Neural cell (in vitro differentiated cells): ENCODE results near the gene SHISA9. TPM values are rescaled to one million over a fixed set of nuclear protein-coding genes. Genes with fewer than 3 reads are reported as not detected.

Experiments
- H2AFZ ChIP-seq: fragments of 200-600, 300-800 bp; sonication (generic), shearing (Covaris generic); 2 replicates; pipeline ENCODE4 v1.6.0; 2014; ENCODE audit warnings: low read depth, mild to moderate bottlenecking, antibody characterized with exemption, low read length, moderate library complexity
- H3F3A ChIP-seq: fragments of 200-600 bp; shearing (Covaris generic); 2 replicates; pipeline ENCODE4 v1.6.1; 2016; ENCODE audit warnings: mild to moderate bottlenecking, moderate library complexity, mixed read lengths, antibody characterized with exemption, low read length; ENCODE audit not compliant: insufficient read depth, poor library complexity, severe bottlenecking
- H3K27ac ChIP-seq: fragments of 200-600, 300-800 bp; sonication (generic), shearing (Covaris generic); 2 replicates; pipeline ENCODE4 v1.5.1; 2014; ENCODE audit warnings: mild to moderate bottlenecking, low read length, moderate library complexity
- H3K27me3 ChIP-seq: fragments of 300-800, 200-600 bp; sonication (generic), shearing (Covaris generic); 2 replicates; pipeline ENCODE4 v1.6.0; 2014; ENCODE audit warnings: mild to moderate bottlenecking, low read depth, low read length, moderate library complexity; ENCODE audit not compliant: insufficient read depth
- H3K36me3 ChIP-seq: fragments of 300-800, 200-600 bp; sonication (generic), shearing (Covaris generic); 2 replicates; pipeline ENCODE4 v1.5.1; 2014; ENCODE audit warnings: mild to moderate bottlenecking, antibody characterized with exemption, low read length, moderate library complexity; ENCODE audit not compliant: insufficient read depth
- H3K4me2 ChIP-seq: fragments of 300-800, 200-600 bp; sonication (generic), shearing (Covaris generic); 2 replicates; pipeline ENCODE4 v1.6.0; 2014; ENCODE audit warnings: mild to moderate bottlenecking, low read length
- H3K4me3 ChIP-seq: fragments of 300-800, 200-600 bp; sonication (generic), shearing (Covaris generic); 2 replicates; pipeline ENCODE4 v1.5.1; 2014; ENCODE audit warnings: mild to moderate bottlenecking, low read length, moderate library complexity
- H3K79me2 ChIP-seq: fragments of 200-600 bp; shearing (Covaris generic); replicated peaks from 2 replicates; pipeline ENCODE4 v1.6.0; 2014; ENCODE audit warnings: mild to moderate bottlenecking, low read length, moderate library complexity; ENCODE audit not compliant: insufficient read depth
- H3K9ac ChIP-seq: fragments of 300-800, 200-600 bp; sonication (generic), shearing (Covaris generic); 2 replicates; pipeline ENCODE4 v1.6.1; 2016; ENCODE audit warnings: mild to moderate bottlenecking, low read length, mixed read lengths
- H3K9me2 ChIP-seq: fragments of 200-600 bp; shearing (Covaris generic); 2 replicates; pipeline ENCODE4 v1.6.1; 2016; ENCODE audit warnings: mild to moderate bottlenecking, low read length, mixed read lengths; ENCODE audit not compliant: insufficient read depth
- H3K9me3 ChIP-seq: fragments of 200-600, 300-800 bp; sonication (generic), shearing (Covaris generic); 2 replicates; pipeline ENCODE4 v1.6.1; 2016; ENCODE audit warnings: mild to moderate bottlenecking, mixed run types, low read length, moderate library complexity, mixed read lengths
- H4K20me1 ChIP-seq: fragments of 200-600 bp; shearing (Covaris generic); 2 replicates; pipeline ENCODE4 v1.6.1; 2016; ENCODE audit warnings: mild to moderate bottlenecking, mixed run types; ENCODE audit not compliant: insufficient read depth
- EP300 ChIP-seq: fragments of 450-650 bp; conservative IDR thresholded peaks from 2 replicates; pipeline ENCODE4 v1.6.1; 2014; ENCODE audit warnings: antibody characterized with exemption, mild to moderate bottlenecking, moderate library complexity; ENCODE audit not compliant: poor library complexity, severe bottlenecking
- EZH2 ChIP-seq: fragments of 200-600, 300-800 bp; shearing (Covaris generic), sonication (generic); IDR thresholded peaks from 2 replicates; pipeline ENCODE4 v1.6.1; 2014; ENCODE audit warnings: antibody characterized with exemption, low read length, borderline replicate concordance, mild to moderate bottlenecking; ENCODE audit not compliant: insufficient read depth, poor library complexity, severe bottlenecking
- POLR2AphosphoS5 ChIP-seq: IDR thresholded peaks from 2 replicates; pipeline ENCODE4 v1.6.1; 2012
- RAD21 ChIP-seq: fragments of 450-650 bp; conservative IDR thresholded peaks from 2 replicates; pipeline ENCODE4 v1.6.1; 2014; ENCODE audit warnings: antibody characterized with exemption, mild to moderate bottlenecking, moderate library complexity
- TAF1 ChIP-seq: IDR thresholded peaks from 2 replicates; pipeline ENCODE4 v1.6.1; 2012; ENCODE audit warnings: low read depth
- polyA plus RNA-seq: library from polyadenylated mRNA; depleted of rRNA; stranded (reverse); fragments of >200 nt; gene quantifications from 2 replicates; pipeline ENCODE4 v1.2.3, GENCODE V29; 2014
- TF ChIP-seq, protein P1 (sequence below): fragments of 450-650 bp; IDR thresholded peaks from 2 replicates; pipeline ENCODE4 v1.5.1; 2014; ENCODE audit warnings: antibody characterized with exemption, mild to moderate bottlenecking, moderate library complexity; ENCODE audit not compliant: poor library complexity, severe bottlenecking

The SHISA9 gene
- polyA plus RNA-seq, 1 donor from 2014 or later: 2.0 TPM

DNA sequence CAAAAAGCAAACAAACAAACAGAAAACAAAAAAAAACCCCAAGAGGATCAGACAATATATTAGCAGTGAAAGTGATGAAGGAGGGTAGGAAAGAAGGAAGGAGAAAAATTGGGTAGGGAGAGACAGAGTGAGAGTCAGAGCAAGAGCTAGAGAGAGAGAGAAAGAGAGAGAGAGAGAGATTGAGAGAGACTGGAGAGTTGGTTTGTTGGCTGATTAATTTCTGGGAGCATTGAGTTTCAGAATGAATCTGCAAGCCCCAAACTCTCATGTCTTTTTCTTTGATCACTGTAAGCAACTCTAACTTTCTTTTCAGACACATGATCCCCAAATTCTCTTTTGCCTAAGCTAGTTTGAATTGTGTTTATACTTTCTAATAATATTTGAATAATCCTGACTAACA lies 388.1 kb downstream of the SHISA9 start:
- Histone ChIP-seq H2AFZ (no peak overlapping the region), H4K20me1 (no peaks in the 10 kb centered on the region), H3K4me3 (no peak overlapping the region), H3F3A (no peaks in the 10 kb centered on the region), H3K9me3 (no peaks in the 10 kb centered on the region), H3K27me3 (no peaks in the 10 kb centered on the region), H3K4me2 (no peak overlapping the region), H3K79me2 (no peaks in the 10 kb centered on the region), H3K36me3 (no peaks in the 10 kb centered on the region), H3K9me2 (no peaks in the 10 kb centered on the region), H3K27ac (no peak overlapping the region), H3K9ac (no peak overlapping the region)
- TF ChIP-seq TAF1 (no peak), RAD21 (no peak), EP300 (no peak), POLR2AphosphoS5 (no peak), EZH2 (no peak)
- TF ChIP-seq, protein P1, sequence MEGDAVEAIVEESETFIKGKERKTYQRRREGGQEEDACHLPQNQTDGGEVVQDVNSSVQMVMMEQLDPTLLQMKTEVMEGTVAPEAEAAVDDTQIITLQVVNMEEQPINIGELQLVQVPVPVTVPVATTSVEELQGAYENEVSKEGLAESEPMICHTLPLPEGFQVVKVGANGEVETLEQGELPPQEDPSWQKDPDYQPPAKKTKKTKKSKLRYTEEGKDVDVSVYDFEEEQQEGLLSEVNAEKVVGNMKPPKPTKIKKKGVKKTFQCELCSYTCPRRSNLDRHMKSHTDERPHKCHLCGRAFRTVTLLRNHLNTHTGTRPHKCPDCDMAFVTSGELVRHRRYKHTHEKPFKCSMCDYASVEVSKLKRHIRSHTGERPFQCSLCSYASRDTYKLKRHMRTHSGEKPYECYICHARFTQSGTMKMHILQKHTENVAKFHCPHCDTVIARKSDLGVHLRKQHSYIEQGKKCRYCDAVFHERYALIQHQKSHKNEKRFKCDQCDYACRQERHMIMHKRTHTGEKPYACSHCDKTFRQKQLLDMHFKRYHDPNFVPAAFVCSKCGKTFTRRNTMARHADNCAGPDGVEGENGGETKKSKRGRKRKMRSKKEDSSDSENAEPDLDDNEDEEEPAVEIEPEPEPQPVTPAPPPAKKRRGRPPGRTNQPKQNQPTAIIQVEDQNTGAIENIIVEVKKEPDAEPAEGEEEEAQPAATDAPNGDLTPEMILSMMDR: no peak

Other genes with a start within 250 kb of the SHISA9 start
- gene CPPED1, start 97.7 kb upstream of the SHISA9 start, polyA plus RNA-seq: 1.3 and 2.5 TPM in 2 replicates